Measurements from ENCODE around the gene CD59.

Gene CD59

GRCh38 chr11:33772870-33773269 is 36.6 kb upstream of the CD59 start:
- TF ChIP-seq CTCF (IDR thresholded peaks at IDR 0.05; ENCODE audit: insufficient read depth, low read length, poor library complexity, severe bottlenecking): no peak
- Histone ChIP-seq H3K4me3 (replicated peaks; ENCODE audit: low read depth, low read length) (no peak overlapping the region; the same call in 1 of the 2 replicates), H3K36me3 (ENCODE audit: control insufficient read depth, insufficient read depth, low read length) (peaks cover 2% of the 10 kb centered on the region; the same call in 1 of the 2 replicates), H3K27me3 (replicated peaks; ENCODE audit: control insufficient read depth, insufficient read depth, low read length) (no peaks in the 10 kb centered on the region)
- no peak for DNase-seq (ENCODE audit: extremely low read depth, insufficient read length)

GRCh38 chr11:33772300-33772699 is 36.1 kb upstream of the CD59 start:
- H3K27me3 ChIP-seq (replicated peaks; ENCODE audit: control insufficient read depth, insufficient read depth, low read length): no peaks in the 10 kb centered on the region
- DNase-seq (ENCODE audit: extremely low read depth, insufficient read length): no peak
- TF ChIP-seq CTCF (IDR thresholded peaks at IDR 0.05; ENCODE audit: insufficient read depth, low read length, poor library complexity, severe bottlenecking): no peak
- H3K4me3 ChIP-seq (replicated peaks; ENCODE audit: low read depth, low read length): no peak overlapping the region
- peaks cover 2% of the 10 kb centered on the region; the same call in 1 of the 2 replicates for H3K36me3 ChIP-seq (ENCODE audit: control insufficient read depth, insufficient read depth, low read length)

GRCh38 chr11:33770236-33770635 is 34.0 kb upstream of the CD59 start:
- Histone ChIP-seq H3K36me3 (ENCODE audit: control insufficient read depth, insufficient read depth, low read length) (peaks cover 2% of the 10 kb centered on the region; the same call in 1 of the 2 replicates), H3K4me3 (replicated peaks; ENCODE audit: low read depth, low read length) (no peak overlapping the region)
- no peak for TF ChIP-seq CTCF (IDR thresholded peaks at IDR 0.05; ENCODE audit: insufficient read depth, low read length, poor library complexity, severe bottlenecking)

GRCh38 chr11:33769542-33769941 is 33.3 kb upstream of the CD59 start:
- Histone ChIP-seq H3K4me3 (replicated peaks; ENCODE audit: low read depth, low read length) (no peak overlapping the region), H3K36me3 (ENCODE audit: control insufficient read depth, insufficient read depth, low read length) (peaks cover 2% of the 10 kb centered on the region; the same call in 1 of the 2 replicates), H3K27me3 (replicated peaks; ENCODE audit: control insufficient read depth, insufficient read depth, low read length) (no peaks in the 10 kb centered on the region)
- DNase-seq (ENCODE audit: extremely low read depth, insufficient read length): no peak
- no peak for TF ChIP-seq CTCF (IDR thresholded peaks at IDR 0.05; ENCODE audit: insufficient read depth, low read length, poor library complexity, severe bottlenecking)

More at GRCh38 chr11:33770236-33770635, 34.0 kb upstream of the CD59 start:
- DNase-seq (ENCODE audit: extremely low read depth, insufficient read length): no peak
- no peaks in the 10 kb centered on the region for H3K27me3 ChIP-seq (replicated peaks; ENCODE audit: control insufficient read depth, insufficient read depth, low read length)

- H3K27me3 ChIP-seq (replicated peaks; ENCODE audit: control insufficient read depth, insufficient read depth, low read length): no peaks in the 10 kb centered on the region
- no peak for TF ChIP-seq CTCF (IDR thresholded peaks at IDR 0.05; ENCODE audit: insufficient read depth, low read length, poor library complexity, severe bottlenecking)
- peaks cover 2% of the 10 kb centered on the region; the same call in 1 of the 2 replicates for H3K36me3 ChIP-seq (ENCODE audit: control insufficient read depth, insufficient read depth, low read length)
- H3K4me3 ChIP-seq (replicated peaks; ENCODE audit: low read depth, low read length): no peak overlapping the region
- no peak for DNase-seq (ENCODE audit: extremely low read depth, insufficient read length)
These were observed 31.4 kb upstream of the CD59 start for GRCh38 chr11:33767624-33768023.

GRCh38 chr11:33766085-33766484 is 29.9 kb upstream of the CD59 start:
- H3K4me3 ChIP-seq (replicated peaks; ENCODE audit: low read depth, low read length): no peak overlapping the region
- DNase-seq (ENCODE audit: extremely low read depth, insufficient read length): no peak
- TF ChIP-seq CTCF (IDR thresholded peaks at IDR 0.05; ENCODE audit: insufficient read depth, low read length, poor library complexity, severe bottlenecking): no peak
- H3K36me3 ChIP-seq (ENCODE audit: control insufficient read depth, insufficient read depth, low read length): peaks cover 2% of the 10 kb centered on the region; the same call in 1 of the 2 replicates
- no peaks in the 10 kb centered on the region for H3K27me3 ChIP-seq (replicated peaks; ENCODE audit: control insufficient read depth, insufficient read depth, low read length)

All from GM06990 (cell line).